H1 (cell line): ENCODE data around the gene NSUN7. TPM values are rescaled to one million over a fixed set of nuclear protein-coding genes. Genes with fewer than 3 reads are reported as not detected.

Experiments used
- CTCF ChIA-PET: fragments of 300-600 bp; sonication (Branson Sonifier 250); formaldehyde crosslinking; loops from one replicate; lab custom pipeline; 2021; ENCODE audit not compliant: partially characterized antibody; lab: Charles Lee
- POLR2A ChIA-PET: fragments of 300-600 bp; sonication (Branson Sonifier 250); formaldehyde crosslinking; loops from one replicate; lab custom pipeline; 2021; ENCODE audit warnings: inconsistent platforms; ENCODE audit not compliant: partially characterized antibody; lab: Charles Lee
- DNase-seq, 2 experiments: peaks; one replicate each; pipeline versions ENCODE4 v3.0.0 to v3.0.0-alpha.2; 2010 to 2022; ENCODE audit warnings: low spot score in 2 of 2, low read depth in 1 of 2, mixed read lengths in 1 of 2
- FAIRE-seq: peaks from 2 replicates; lab custom pipeline; 2011; peaks lifted over from hg19 to GRCh38; lab: Jason Lieb, UNC
- H2AFZ ChIP-seq: 2 replicates; pipeline ENCODE4 v1.8.1; 2012; ENCODE audit warnings: low read length, inconsistent platforms
- H2AK5ac ChIP-seq: 2 replicates; pipeline ENCODE4 v1.6.1; 2013; ENCODE audit warnings: low read depth, low read length
- H2BK120ac ChIP-seq: replicated peaks from 2 replicates; pipeline ENCODE3; 2013; ENCODE audit warnings: low read depth, low read length, inconsistent platforms
- H2BK12ac ChIP-seq: 2 replicates; pipeline ENCODE4 v1.6.1; 2013; ENCODE audit warnings: low read depth, low read length
- H2BK15ac ChIP-seq: 2 replicates; pipeline ENCODE4 v1.6.1; 2013; ENCODE audit warnings: low read length
- H2BK20ac ChIP-seq: 2 replicates; pipeline ENCODE4 v1.6.1; 2013; ENCODE audit warnings: low read length
- H2BK5ac ChIP-seq: 2 replicates; pipeline ENCODE4 v1.6.1; 2013; ENCODE audit warnings: low read depth, low read length
- H3K14ac ChIP-seq: 2 replicates; pipeline ENCODE4 v1.6.1; 2013; ENCODE audit warnings: inconsistent platforms; ENCODE audit not compliant: insufficient read length
- H3K18ac ChIP-seq: 2 replicates; pipeline ENCODE4 v1.6.1; 2013; ENCODE audit warnings: low read length; ENCODE audit errors: extremely low read depth
- H3K23ac ChIP-seq: 2 replicates; pipeline ENCODE4 v1.6.1; 2013; ENCODE audit warnings: inconsistent platforms; ENCODE audit not compliant: insufficient read length
- H3K23me2 ChIP-seq: 2 replicates; pipeline ENCODE4 v1.6.1; 2013; ENCODE audit warnings: low read depth, low read length
- H3K27ac ChIP-seq: 2 replicates; pipeline ENCODE4 v1.6.1; 2011; ENCODE audit warnings: low read depth, low read length, inconsistent platforms
- H3K27me3 ChIP-seq, 4 experiments: replicated peaks in 1 of 4; 1 replicate in 1 of 4; 2 replicates in 3 of 4; pipeline versions ENCODE4 v1.6.1 to v1.8.1; 2011 to 2013; ENCODE audit warnings: low read length in 3 of 4, mild to moderate bottlenecking in 3 of 4, inconsistent platforms in 2 of 4, mixed read lengths in 2 of 4, moderate library complexity in 1 of 4; ENCODE audit not compliant: control insufficient read depth in 3 of 4, insufficient read depth in 3 of 4; ENCODE audit errors: extremely low read depth in 1 of 4
- H3K36me3 ChIP-seq, 4 experiments: 2 replicates each; pipeline versions ENCODE4 v1.6.1 to v1.8.1; 2011 to 2013; ENCODE audit warnings: mild to moderate bottlenecking in 4 of 4, low read length in 3 of 4, moderate library complexity in 2 of 4, control low read depth in 1 of 4, inconsistent platforms in 1 of 4; ENCODE audit not compliant: insufficient read depth in 4 of 4, control insufficient read depth in 2 of 4
- H3K4ac ChIP-seq: replicated peaks from 2 replicates; pipeline ENCODE3; 2013; ENCODE audit warnings: low read length, low read depth, mixed read lengths, inconsistent platforms; ENCODE audit not compliant: insufficient read length
- H3K4me1 ChIP-seq, 4 experiments: replicated peaks in 1 of 4; 1 replicate in 1 of 4; 2 replicates in 3 of 4; pipeline versions ENCODE4 v1.6.1 to v1.8.1; 2011 to 2013; ENCODE audit warnings: low read length in 3 of 4, inconsistent platforms in 2 of 4, mixed read lengths in 1 of 4; ENCODE audit not compliant: insufficient read depth in 4 of 4, control insufficient read depth in 3 of 4
- H3K4me2 ChIP-seq, 2 experiments: 2 replicates each; pipeline versions ENCODE4 v1.6.1 to v1.8.1; 2011 to 2013; ENCODE audit warnings: low read depth in 2 of 2, low read length in 2 of 2, control low read depth in 1 of 2, inconsistent platforms in 1 of 2, mild to moderate bottlenecking in 1 of 2; ENCODE audit not compliant: insufficient read depth in 1 of 2
- H3K4me3 ChIP-seq, 4 experiments: fragments of 200-600, 300-600 bp in 1 of 4; sonication (generic), shearing (Covaris generic), sonication (Bioruptor Twin) in 1 of 4; 2 replicates each; pipeline versions ENCODE4 v1.5.1 to v1.8.1; 2011 to 2016; ENCODE audit warnings: low read length in 4 of 4, low read depth in 3 of 4, control low read depth in 2 of 4, inconsistent platforms in 2 of 4, mild to moderate bottlenecking in 2 of 4, mixed read lengths in 1 of 4, moderate library complexity in 1 of 4; ENCODE audit not compliant: insufficient read depth in 2 of 4; ENCODE audit errors: extremely low read depth in 1 of 4
- H3K56ac ChIP-seq: replicated peaks from 2 replicates; pipeline ENCODE3; 2013; ENCODE audit warnings: low read depth, mild to moderate bottlenecking, mixed read lengths, low read length, inconsistent platforms; ENCODE audit not compliant: insufficient read length
- H3K79me1 ChIP-seq: 2 replicates; pipeline ENCODE4 v1.6.1; 2013; ENCODE audit warnings: low read depth, low read length, control low read depth
- H3K79me2 ChIP-seq, 2 experiments: 2 replicates each; pipeline versions ENCODE4 v1.6.1 to v1.8.1; 2012 to 2013; ENCODE audit warnings: low read length in 2 of 2, mild to moderate bottlenecking in 2 of 2, inconsistent platforms in 1 of 2; ENCODE audit not compliant: insufficient read depth in 2 of 2, control insufficient read depth in 1 of 2
- H3K9ac ChIP-seq, 4 experiments: replicated peaks in 1 of 4; 1 replicate in 1 of 4; 2 replicates in 3 of 4; pipeline versions ENCODE4 v1.6.1 to v1.8.1; 2011 to 2013; ENCODE audit warnings: low read depth in 3 of 4, low read length in 3 of 4, control low read depth in 2 of 4, mild to moderate bottlenecking in 2 of 4, moderate library complexity in 2 of 4, inconsistent platforms in 1 of 4; ENCODE audit errors: extremely low read depth in 1 of 4
- H3K9me3 ChIP-seq, 2 experiments: 2 replicates each; pipeline versions ENCODE4 v1.6.1 to v1.8.1; 2012 to 2013; ENCODE audit warnings: mild to moderate bottlenecking in 2 of 2, moderate library complexity in 2 of 2, control low read depth in 1 of 2, inconsistent platforms in 1 of 2, low read depth in 1 of 2, low read length in 1 of 2, mixed read lengths in 1 of 2; ENCODE audit not compliant: insufficient read depth in 2 of 2
- H4K20me1 ChIP-seq, 2 experiments: replicated peaks in 1 of 2; 2 replicates each; pipeline versions ENCODE3 to v1.8.1; 2011 to 2013; ENCODE audit warnings: inconsistent platforms in 2 of 2, low read length in 2 of 2, mild to moderate bottlenecking in 1 of 2; ENCODE audit not compliant: insufficient read depth in 2 of 2, control insufficient read depth in 1 of 2
- H4K5ac ChIP-seq: 2 replicates; pipeline ENCODE4 v1.6.1; 2013; ENCODE audit warnings: low read length, low read depth, mixed read lengths, inconsistent platforms; ENCODE audit not compliant: insufficient read length
- H4K8ac ChIP-seq: 2 replicates; pipeline ENCODE4 v1.8.0; 2013; ENCODE audit warnings: mild to moderate bottlenecking, moderate library complexity, low read length, inconsistent platforms; ENCODE audit not compliant: insufficient read depth; ENCODE audit errors: extremely low read depth
- H4K91ac ChIP-seq: replicated peaks from 2 replicates; pipeline ENCODE3; 2013; ENCODE audit warnings: low read length, mixed read lengths, inconsistent platforms; ENCODE audit not compliant: insufficient read length
- BACH1 ChIP-seq: IDR thresholded peaks from 2 replicates; pipeline ENCODE4 v1.6.1; 2012; ENCODE audit warnings: low read length, improper control_type of control experiment
- GABPA ChIP-seq: IDR thresholded peaks from 2 replicates; pipeline ENCODE4 v1.6.1; 2011; ENCODE audit warnings: mild to moderate bottlenecking, low read length, moderate library complexity, borderline replicate concordance; ENCODE audit not compliant: insufficient read depth
- JUND ChIP-seq: IDR thresholded peaks from 2 replicates; pipeline ENCODE4 v1.6.1; 2011; ENCODE audit warnings: mild to moderate bottlenecking, improper control_type of control experiment, low read length
- RFX5 ChIP-seq: IDR thresholded peaks from 2 replicates; pipeline ENCODE4 v1.6.1; 2011; ENCODE audit warnings: low read depth, low read length, improper control_type of control experiment, borderline replicate concordance
- RXRA ChIP-seq: IDR thresholded peaks from 2 replicates; pipeline ENCODE4 v1.6.1; 2011; ENCODE audit warnings: low read depth, mild to moderate bottlenecking, low read length, moderate library complexity; ENCODE audit not compliant: insufficient read depth
- SRF ChIP-seq: IDR thresholded peaks from 2 replicates; pipeline ENCODE4 v1.6.1; 2011; ENCODE audit warnings: mild to moderate bottlenecking, low read depth, low read length, moderate library complexity
- TBP ChIP-seq: IDR thresholded peaks from 2 replicates; pipeline ENCODE4 v1.6.1; 2011; ENCODE audit warnings: low read depth, low read length, improper control_type of control experiment
- YY1 ChIP-seq: IDR thresholded peaks from 2 replicates; pipeline ENCODE4 v1.6.1; 2011; ENCODE audit warnings: low read depth, mild to moderate bottlenecking, low read length
- WGBS, 2 experiments: shearing (Covaris generic) in 1 of 2; methylation state at CpG; one replicate each; pipeline versions ENCODE4 v1.1.6 to v1.1.7; 2013 to 2015; ENCODE audit warnings: low lambda C conversion rate in 2 of 2, mixed read lengths in 2 of 2, inconsistent platforms in 1 of 2, low coverage in 1 of 2, missing lambda C conversion rate in 1 of 2; ENCODE audit not compliant: insufficient replicate concordance in 2 of 2, insufficient coverage in 1 of 2, insufficient read length in 1 of 2; ENCODE audit errors: extremely low coverage in 1 of 2, missing lambda C conversion rate in 1 of 2; 5-methylcytosine and 5-hydroxymethylcytosine counted together
- polyA plus RNA-seq, 7 experiments: library from polyadenylated mRNA; depleted of rRNA in 3 of 7; stranded (reverse) in 5 of 7; unstranded in 2 of 7; fragments of >200 nt in 5 of 7; fragments of 200-250 nt in 2 of 7; gene quantifications; 1 replicate in 5 of 7; 2 replicates in 1 of 7; 4 replicates in 1 of 7; pipeline versions ENCODE4 v1.2.1 to v1.2.3, GENCODE V29; 2011 to 2013; ENCODE audit warnings: missing spikeins in 2 of 7, mixed read lengths in 2 of 7
- total RNA-seq: library from RNA; stranded (reverse); fragmentation: NEBNext Ultra II Directional; extraction: Animal tissue kit (Norgen Biotek cat#: 25700); gene quantifications from 2 replicates; pipeline ENCODE4 v1.2.1, GENCODE V29; 2021
- TF ChIP-seq, protein P1 (sequence below): IDR thresholded peaks from 2 replicates; pipeline ENCODE4 v1.6.1; 2012; ENCODE audit warnings: low read length, inconsistent platforms
- TF ChIP-seq, protein P2 (sequence below), 3 experiments: IDR thresholded peaks; 1 replicate in 2 of 3; 2 replicates in 1 of 3; pipeline versions ENCODE4 v1.5.1 to v1.6.1; 2011; ENCODE audit warnings: low read length in 3 of 3, mild to moderate bottlenecking in 3 of 3, inconsistent platforms in 2 of 3, low read depth in 1 of 3, moderate library complexity in 1 of 3; ENCODE audit not compliant: insufficient read depth in 1 of 3; ENCODE audit errors: control extremely low read depth in 1 of 3

NSUN7 gene
- total and polyA plus RNA-seq, 2 of the 8 experiments (the other 6 are each of a cell fraction or from before 2014, with no cell fraction given): 8.8 to 24.4 TPM

DNA sequence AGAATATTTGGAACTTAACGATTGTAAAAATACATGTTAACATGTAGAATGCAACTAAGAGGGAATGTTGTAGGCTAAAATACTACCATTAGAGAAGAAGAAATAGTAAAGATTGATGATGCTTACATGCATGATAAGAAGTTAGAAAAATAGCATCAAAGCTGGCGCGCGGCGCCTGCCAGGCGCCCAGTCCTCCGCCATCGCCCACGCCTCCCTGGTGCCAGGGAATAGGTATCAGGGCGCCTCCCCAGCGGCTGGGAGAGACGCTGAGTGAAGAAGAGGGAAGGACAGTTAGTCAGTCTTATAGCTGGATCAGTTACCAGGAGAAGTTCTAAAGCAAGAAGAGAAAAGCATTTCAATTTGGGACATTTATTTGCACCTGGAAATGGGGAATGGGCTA, 36.0 kb downstream of the NSUN7 start:
- Histone ChIP-seq H2AFZ (no peak overlapping the region), H4K20me1 (no peaks in the 10 kb centered on the region), H2BK15ac (no peak overlapping the region), H3K9me3 (no peaks in the 10 kb centered on the region), H3K79me2 (no peaks in the 10 kb centered on the region), H4K91ac (no peak overlapping the region), H3K18ac (no peak overlapping the region), H3K14ac (no peak overlapping the region), H3K79me1 (no peaks in the 10 kb centered on the region), H2BK12ac (no peak overlapping the region), H2BK20ac (no peak overlapping the region), H3K56ac (no peak overlapping the region), H2BK5ac (no peak overlapping the region), H3K4me3 (no peak overlapping the region), H4K5ac (no peak overlapping the region), H2BK120ac (no peak overlapping the region), H3K23ac (no peak overlapping the region), H3K27ac (no peak overlapping the region), H3K36me3 (peaks cover 0 to 15% (median 1%) of the 10 kb centered on the region in 4 experiments; a peak in 3 of 8 replicates), H2AK5ac (no peak overlapping the region), H3K9ac (no peak overlapping the region), H3K27me3 (peaks cover 0 to 1% (median 0%) of the 10 kb centered on the region in 4 experiments; a peak in 1 of 7 replicates), H3K4me1 (no peaks in the 10 kb centered on the region), H4K8ac (no peak overlapping the region; the same call in 1 of the 2 replicates), H3K4me2 (no peak overlapping the region), H3K4ac (no peak overlapping the region), H3K23me2 (no peaks in the 10 kb centered on the region)
- DNase-seq: no peak
- no peak for FAIRE-seq
- ChIA-PET POLR2A (interaction anchor here (0.6 to 1.9 kb wide), 2 partner anchors 10 to 98 kb away, joined by 5 to 9 read pairs; no protein-coding TSS in a partner anchor), CTCF (no interaction called here)
- WGBS, 2 experiments: 95% methylated on average over 12 of the region's 12 CpGs; no CpG with 5 or more reads in 1 of the 2 experiments
- TF ChIP-seq, protein P1, sequence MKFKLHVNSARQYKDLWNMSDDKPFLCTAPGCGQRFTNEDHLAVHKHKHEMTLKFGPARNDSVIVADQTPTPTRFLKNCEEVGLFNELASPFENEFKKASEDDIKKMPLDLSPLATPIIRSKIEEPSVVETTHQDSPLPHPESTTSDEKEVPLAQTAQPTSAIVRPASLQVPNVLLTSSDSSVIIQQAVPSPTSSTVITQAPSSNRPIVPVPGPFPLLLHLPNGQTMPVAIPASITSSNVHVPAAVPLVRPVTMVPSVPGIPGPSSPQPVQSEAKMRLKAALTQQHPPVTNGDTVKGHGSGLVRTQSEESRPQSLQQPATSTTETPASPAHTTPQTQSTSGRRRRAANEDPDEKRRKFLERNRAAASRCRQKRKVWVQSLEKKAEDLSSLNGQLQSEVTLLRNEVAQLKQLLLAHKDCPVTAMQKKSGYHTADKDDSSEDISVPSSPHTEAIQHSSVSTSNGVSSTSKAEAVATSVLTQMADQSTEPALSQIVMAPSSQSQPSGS: no peak
- TF ChIP-seq RXRA (no peak), GABPA (no peak), BACH1 (no peak), TBP (no peak), YY1 (no peak), SRF (no peak), RFX5 (no peak), JUND (no peak)
- TF ChIP-seq, protein P2, sequence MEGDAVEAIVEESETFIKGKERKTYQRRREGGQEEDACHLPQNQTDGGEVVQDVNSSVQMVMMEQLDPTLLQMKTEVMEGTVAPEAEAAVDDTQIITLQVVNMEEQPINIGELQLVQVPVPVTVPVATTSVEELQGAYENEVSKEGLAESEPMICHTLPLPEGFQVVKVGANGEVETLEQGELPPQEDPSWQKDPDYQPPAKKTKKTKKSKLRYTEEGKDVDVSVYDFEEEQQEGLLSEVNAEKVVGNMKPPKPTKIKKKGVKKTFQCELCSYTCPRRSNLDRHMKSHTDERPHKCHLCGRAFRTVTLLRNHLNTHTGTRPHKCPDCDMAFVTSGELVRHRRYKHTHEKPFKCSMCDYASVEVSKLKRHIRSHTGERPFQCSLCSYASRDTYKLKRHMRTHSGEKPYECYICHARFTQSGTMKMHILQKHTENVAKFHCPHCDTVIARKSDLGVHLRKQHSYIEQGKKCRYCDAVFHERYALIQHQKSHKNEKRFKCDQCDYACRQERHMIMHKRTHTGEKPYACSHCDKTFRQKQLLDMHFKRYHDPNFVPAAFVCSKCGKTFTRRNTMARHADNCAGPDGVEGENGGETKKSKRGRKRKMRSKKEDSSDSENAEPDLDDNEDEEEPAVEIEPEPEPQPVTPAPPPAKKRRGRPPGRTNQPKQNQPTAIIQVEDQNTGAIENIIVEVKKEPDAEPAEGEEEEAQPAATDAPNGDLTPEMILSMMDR (IDR thresholded peaks at IDR 0.05; ENCODE audit: control extremely low read depth in 1 of 3, insufficient read depth in 1 of 3, low read depth in 1 of 3, low read length in 3 of 3): no peak
